Mucosa of stomach (tissue), 1 donor: ENCODE measurements around the gene COG4.

Source experiments
- H3K27me3 ChIP-seq: one replicate; pipeline ENCODE4 v1.7.0; 2013; ENCODE audit warnings: mild to moderate bottlenecking, low read length; ENCODE audit not compliant: control insufficient read depth, insufficient read depth
- H3K36me3 ChIP-seq: one replicate; pipeline ENCODE4 v1.7.0; 2013; ENCODE audit warnings: low read length; ENCODE audit not compliant: control insufficient read depth, insufficient read depth
- H3K4me1 ChIP-seq: one replicate; pipeline ENCODE4 v1.7.0; 2013; ENCODE audit warnings: mild to moderate bottlenecking, low read length; ENCODE audit not compliant: control insufficient read depth, insufficient read depth
- H3K4me3 ChIP-seq: one replicate; pipeline ENCODE4 v1.7.0; 2013; ENCODE audit warnings: low read length
- H3K9ac ChIP-seq: one replicate; pipeline ENCODE4 v1.7.0; 2013; ENCODE audit warnings: mild to moderate bottlenecking, low read length, moderate library complexity
- H3K9me3 ChIP-seq: one replicate; pipeline ENCODE4 v1.7.0; 2013; ENCODE audit warnings: mild to moderate bottlenecking, low read length, moderate library complexity; ENCODE audit not compliant: control insufficient read depth
- donor health status: Pancreatic carcinoma.

Gene COG4

GRCh38 chr16:70474320-70475053, 48.9 kb downstream of the COG4 start:
- Histone ChIP-seq H3K9me3 (no peaks in the 10 kb centered on the region), H3K36me3 (no peaks in the 10 kb centered on the region), H3K27me3 (no peaks in the 10 kb centered on the region), H3K4me1 (no peaks in the 10 kb centered on the region), H3K9ac (no peak overlapping the region), H3K4me3 (no peak overlapping the region)

GRCh38 chr16:70473446-70474319, 49.7 kb downstream of the COG4 start:
- H3K4me3 ChIP-seq, result no peak overlapping the region
- no peak overlapping the region for H3K9ac ChIP-seq
- H3K27me3 ChIP-seq, result no peaks in the 10 kb centered on the region
- H3K4me1 ChIP-seq, result no peaks in the 10 kb centered on the region
- H3K9me3 ChIP-seq, result no peaks in the 10 kb centered on the region
- no peaks in the 10 kb centered on the region for H3K36me3 ChIP-seq

GRCh38 chr16:70472786-70473433, 50.4 kb downstream of the COG4 start:
- H3K9ac ChIP-seq, result no peak overlapping the region
- H3K4me1 ChIP-seq, result no peaks in the 10 kb centered on the region
- no peaks in the 10 kb centered on the region for H3K27me3 ChIP-seq
- H3K4me3 ChIP-seq, result no peak overlapping the region
- no peaks in the 10 kb centered on the region for H3K36me3 ChIP-seq
- no peaks in the 10 kb centered on the region for H3K9me3 ChIP-seq

GRCh38 chr16:70470927-70471341, 52.4 kb downstream of the COG4 start:
- Histone ChIP-seq H3K27me3 (no peaks in the 10 kb centered on the region), H3K9me3 (no peaks in the 10 kb centered on the region), H3K9ac (no peak overlapping the region), H3K4me1 (no peaks in the 10 kb centered on the region), H3K36me3 (no peaks in the 10 kb centered on the region), H3K4me3 (no peak overlapping the region)

GRCh38 chr16:70470141-70470926, 53.0 kb downstream of the COG4 start:
- Histone ChIP-seq H3K4me3 (no peak overlapping the region), H3K4me1 (no peaks in the 10 kb centered on the region), H3K9me3 (no peaks in the 10 kb centered on the region), H3K27me3 (no peaks in the 10 kb centered on the region), H3K36me3 (no peaks in the 10 kb centered on the region), H3K9ac (no peak overlapping the region)

- Histone ChIP-seq H3K27me3 (no peaks in the 10 kb centered on the region), H3K36me3 (no peaks in the 10 kb centered on the region), H3K4me3 (no peak overlapping the region), H3K9me3 (no peaks in the 10 kb centered on the region), H3K9ac (no peak overlapping the region), H3K4me1 (no peaks in the 10 kb centered on the region)
Observed at GRCh38 chr16:70468776-70469525, 54.4 kb downstream of the COG4 start.

- Histone ChIP-seq H3K9me3 (no peaks in the 10 kb centered on the region), H3K36me3 (no peaks in the 10 kb centered on the region), H3K4me1 (no peaks in the 10 kb centered on the region), H3K4me3 (no peak overlapping the region), H3K27me3 (no peaks in the 10 kb centered on the region), H3K9ac (no peak overlapping the region)
Observed at GRCh38 chr16:70467608-70468007, 55.7 kb downstream of the COG4 start.

GRCh38 chr16:70467113-70467512, 56.2 kb downstream of the COG4 start:
- H3K4me3 ChIP-seq, result no peak overlapping the region
- H3K4me1 ChIP-seq, result no peaks in the 10 kb centered on the region
- no peak overlapping the region for H3K9ac ChIP-seq
- no peaks in the 10 kb centered on the region for H3K9me3 ChIP-seq
- no peaks in the 10 kb centered on the region for H3K27me3 ChIP-seq
- H3K36me3 ChIP-seq, result no peaks in the 10 kb centered on the region

- H3K9me3 ChIP-seq, result no peaks in the 10 kb centered on the region
- no peaks in the 10 kb centered on the region for H3K27me3 ChIP-seq
- H3K4me1 ChIP-seq, result no peaks in the 10 kb centered on the region
- H3K36me3 ChIP-seq, result no peaks in the 10 kb centered on the region
- H3K9ac ChIP-seq, result no peak overlapping the region
- H3K4me3 ChIP-seq, result no peak overlapping the region
Observed at GRCh38 chr16:70466805-70467076, 56.6 kb downstream of the COG4 start.

GRCh38 chr16:70465999-70466804, 57.2 kb downstream of the COG4 start:
- H3K9ac ChIP-seq, result no peak overlapping the region
- H3K9me3 ChIP-seq, result no peaks in the 10 kb centered on the region
- no peak overlapping the region for H3K4me3 ChIP-seq
- no peaks in the 10 kb centered on the region for H3K4me1 ChIP-seq
- no peaks in the 10 kb centered on the region for H3K27me3 ChIP-seq
- no peaks in the 10 kb centered on the region for H3K36me3 ChIP-seq

GRCh38 chr16:70463235-70463634, 60.1 kb downstream of the COG4 start:
- Histone ChIP-seq H3K36me3 (no peaks in the 10 kb centered on the region), H3K4me1 (no peaks in the 10 kb centered on the region), H3K27me3 (no peaks in the 10 kb centered on the region), H3K9me3 (no peaks in the 10 kb centered on the region), H3K9ac (no peak overlapping the region), H3K4me3 (no peak overlapping the region)
